GM21515 (cell line): Measurements from ENCODE around the gene GNAI2.
"Not testable (repeated sequence)": the region's sequence is repeated elsewhere in the genome, so short reads cannot be mapped to it uniquely, and the experiment has no call there.

Experiments
- ATAC-seq: cut with Tn5 transposase; IDR thresholded peaks from one replicate; pipeline ENCODE4 v1.9.1; 2021; ENCODE audit not compliant: unreplicated experiment

Gene GNAI2

GRCh38 chr3:50244813-50245212 is 8.8 kb downstream of the GNAI2 start:
- ATAC-seq = not testable (repeated sequence)

DNA sequence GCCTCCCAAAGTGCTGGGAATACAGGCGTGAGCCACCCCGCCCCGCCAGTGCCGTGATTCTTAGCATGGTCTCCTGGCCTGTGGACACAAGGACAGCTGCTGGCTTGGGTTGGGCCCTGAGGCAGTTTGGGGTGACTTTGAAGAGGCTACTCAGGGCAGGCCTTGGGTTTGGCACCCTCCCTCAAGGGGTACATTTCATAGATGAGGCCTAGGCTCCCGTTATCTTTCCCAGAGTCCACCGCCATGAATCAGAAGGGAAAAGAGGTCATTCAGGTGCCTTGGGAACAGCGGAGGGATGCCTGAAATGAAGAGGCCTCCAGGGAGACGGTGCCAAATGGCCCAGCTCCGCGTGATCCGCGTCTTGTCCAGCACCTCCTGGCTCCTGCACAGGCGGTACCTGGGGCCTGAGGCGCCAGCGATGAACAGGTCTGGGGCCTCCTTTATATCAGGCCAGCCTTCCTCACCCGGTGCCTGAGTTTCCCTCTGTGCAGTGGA is 9.3 kb downstream of the GNAI2 start:
- no peak for ATAC-seq

DNA sequence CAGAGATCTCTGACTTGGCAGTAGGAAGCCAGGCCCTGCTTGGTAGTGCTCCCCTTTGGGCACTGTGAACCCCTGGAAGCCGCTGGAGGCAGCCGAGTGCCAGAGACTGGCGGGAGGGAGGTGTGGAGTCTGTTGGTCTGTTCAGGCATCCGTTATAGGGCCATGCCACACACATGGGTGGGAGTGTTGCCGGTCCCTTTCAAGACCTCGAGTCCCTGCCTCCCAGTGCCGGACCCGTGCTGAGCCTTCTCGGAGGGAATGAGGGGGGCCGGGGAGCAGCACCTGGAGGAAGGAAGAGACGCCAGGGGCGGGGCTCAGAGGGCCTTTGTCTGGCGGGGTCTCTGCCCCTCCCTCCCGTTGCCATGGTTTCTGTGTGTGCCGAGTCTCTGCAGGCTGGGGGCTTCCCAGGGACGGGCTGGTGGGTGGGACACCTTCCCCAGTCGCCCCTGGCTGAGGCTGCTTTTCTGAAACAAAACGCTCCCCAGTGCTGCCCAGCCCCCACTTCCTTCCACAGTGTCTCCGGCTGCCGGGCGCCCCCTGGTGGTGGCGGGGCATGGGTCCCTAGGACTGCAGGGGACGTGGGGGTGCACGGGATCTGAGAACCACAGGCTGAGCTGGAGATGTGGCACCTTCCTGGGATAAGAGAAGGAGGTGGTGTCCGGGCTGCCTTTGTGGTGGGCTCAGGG is 10.0 kb downstream of the GNAI2 start:
- ATAC-seq = peak; percentile 56

DNA sequence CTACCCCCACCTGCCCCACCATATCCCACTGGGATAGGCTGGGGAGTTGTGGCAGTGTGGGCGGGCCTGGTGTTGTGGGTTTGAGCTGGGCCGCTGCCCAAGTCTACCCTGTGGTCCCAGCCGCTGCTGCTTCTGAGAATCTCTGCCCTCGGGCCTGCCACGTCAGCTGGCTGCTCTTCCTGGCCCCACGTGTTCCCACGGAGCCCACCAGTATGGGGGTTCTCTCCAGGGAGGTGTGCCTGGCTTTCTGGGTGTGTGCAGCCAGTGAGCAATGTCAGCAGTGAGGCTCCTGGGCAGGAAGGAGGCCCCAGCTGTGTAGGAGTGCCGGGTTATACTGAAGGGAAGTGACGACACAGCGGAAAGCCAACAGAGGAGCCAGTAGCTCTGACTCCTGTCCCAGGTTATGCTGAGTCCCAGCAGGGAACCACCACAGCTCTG is 10.5 kb downstream of the GNAI2 start:
- peak; percentile 36 for ATAC-seq

GRCh38 chr3:50248387-50248786 is 12.4 kb downstream of the GNAI2 start:
- ATAC-seq = no peak

DNA sequence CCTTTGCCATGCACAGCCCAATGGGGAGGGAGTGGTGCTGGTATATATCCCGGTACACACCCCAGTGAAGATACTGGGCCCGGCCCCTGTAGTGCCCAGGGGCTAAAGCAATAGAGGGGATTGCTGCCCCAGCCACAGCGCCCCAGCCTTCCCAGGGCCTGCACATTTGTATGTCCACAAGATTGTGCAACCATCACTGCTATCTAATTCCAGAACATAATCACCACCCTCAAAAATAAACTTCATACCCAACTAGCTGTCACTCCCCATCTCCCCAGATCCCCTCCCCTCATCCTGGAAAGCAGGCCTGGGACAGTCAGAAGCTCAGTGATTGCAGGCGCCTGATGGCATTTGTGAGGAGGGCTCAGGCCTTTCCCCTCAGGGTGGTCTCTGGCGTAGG is 13.5 kb downstream of the GNAI2 start:
- no peak for ATAC-seq

- ATAC-seq = no peak
These were observed 14.5 kb downstream of the GNAI2 start for GRCh38 chr3:50250514-50250913.

DNA sequence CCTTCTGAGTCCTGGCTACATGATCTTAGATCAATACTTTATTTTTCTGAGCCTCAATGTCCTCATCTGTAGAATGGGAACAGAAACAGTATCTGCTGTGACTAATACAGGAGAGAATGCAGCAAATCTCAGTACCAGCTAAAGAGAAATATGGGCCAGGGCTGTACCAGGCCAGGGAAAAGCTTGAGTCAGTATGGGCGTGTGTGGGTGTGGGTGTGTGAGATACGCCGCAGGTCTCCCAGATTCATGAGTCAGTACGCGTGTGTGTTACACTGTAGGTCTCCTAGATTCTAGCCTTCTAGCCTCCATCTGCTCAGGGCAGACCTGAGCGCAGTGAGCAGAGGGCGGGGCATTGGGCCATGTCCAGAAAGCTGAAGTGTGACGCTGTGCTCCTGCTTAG is 15.2 kb downstream of the GNAI2 start:
- no peak for ATAC-seq

DNA sequence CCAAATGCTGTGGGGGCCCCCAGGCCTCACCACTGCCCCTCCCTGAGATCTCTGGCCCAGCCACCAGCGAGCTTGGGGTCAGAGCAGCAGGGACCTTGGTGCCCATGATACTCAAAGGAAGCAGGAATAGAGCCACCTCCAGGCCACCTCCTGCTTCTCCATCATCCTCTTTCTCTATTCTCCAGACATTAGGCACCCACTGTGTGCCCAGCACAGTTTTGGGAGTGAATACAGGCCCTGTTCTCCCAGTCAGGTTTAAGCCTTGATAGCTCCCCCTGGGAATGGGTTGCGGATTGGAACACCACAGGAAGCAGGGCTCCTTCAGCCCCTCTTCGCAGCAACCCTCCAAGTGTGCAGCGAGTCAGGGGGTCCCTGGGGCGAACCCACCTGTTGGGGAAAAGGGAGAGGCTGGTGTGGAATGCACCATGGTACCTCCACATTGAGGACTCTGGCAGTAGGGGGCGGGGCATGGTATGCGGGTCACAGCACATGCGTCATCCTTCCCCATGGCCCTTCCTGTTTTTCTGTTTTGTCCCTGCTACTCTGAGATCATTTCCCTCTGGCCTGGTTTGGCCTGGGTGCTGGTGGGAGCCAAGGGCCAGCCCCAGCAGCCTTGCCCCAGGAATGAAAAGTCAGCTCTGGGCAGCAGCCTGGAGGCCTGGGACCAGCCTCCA is 18.7 kb downstream of the GNAI2 start:
- ATAC-seq = no peak

DNA sequence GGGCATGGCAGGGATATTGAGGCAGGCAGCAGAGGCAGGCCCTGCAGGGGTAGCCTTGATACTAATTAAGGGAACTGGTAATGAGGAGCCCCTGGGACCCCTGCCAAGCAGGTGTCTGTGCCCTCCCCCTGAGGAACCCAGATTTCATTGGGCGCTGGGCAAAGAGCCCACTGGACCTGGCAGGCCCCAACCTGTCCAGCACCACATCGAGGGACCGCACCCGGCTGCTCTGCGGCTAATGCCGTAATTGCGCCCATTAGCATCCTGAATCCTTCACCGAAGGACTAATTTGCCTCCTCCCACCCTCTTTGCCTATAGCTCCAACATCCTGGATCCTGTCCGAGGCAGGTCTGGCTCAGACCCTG is 19.2 kb downstream of the GNAI2 start:
- no peak for ATAC-seq

DNA sequence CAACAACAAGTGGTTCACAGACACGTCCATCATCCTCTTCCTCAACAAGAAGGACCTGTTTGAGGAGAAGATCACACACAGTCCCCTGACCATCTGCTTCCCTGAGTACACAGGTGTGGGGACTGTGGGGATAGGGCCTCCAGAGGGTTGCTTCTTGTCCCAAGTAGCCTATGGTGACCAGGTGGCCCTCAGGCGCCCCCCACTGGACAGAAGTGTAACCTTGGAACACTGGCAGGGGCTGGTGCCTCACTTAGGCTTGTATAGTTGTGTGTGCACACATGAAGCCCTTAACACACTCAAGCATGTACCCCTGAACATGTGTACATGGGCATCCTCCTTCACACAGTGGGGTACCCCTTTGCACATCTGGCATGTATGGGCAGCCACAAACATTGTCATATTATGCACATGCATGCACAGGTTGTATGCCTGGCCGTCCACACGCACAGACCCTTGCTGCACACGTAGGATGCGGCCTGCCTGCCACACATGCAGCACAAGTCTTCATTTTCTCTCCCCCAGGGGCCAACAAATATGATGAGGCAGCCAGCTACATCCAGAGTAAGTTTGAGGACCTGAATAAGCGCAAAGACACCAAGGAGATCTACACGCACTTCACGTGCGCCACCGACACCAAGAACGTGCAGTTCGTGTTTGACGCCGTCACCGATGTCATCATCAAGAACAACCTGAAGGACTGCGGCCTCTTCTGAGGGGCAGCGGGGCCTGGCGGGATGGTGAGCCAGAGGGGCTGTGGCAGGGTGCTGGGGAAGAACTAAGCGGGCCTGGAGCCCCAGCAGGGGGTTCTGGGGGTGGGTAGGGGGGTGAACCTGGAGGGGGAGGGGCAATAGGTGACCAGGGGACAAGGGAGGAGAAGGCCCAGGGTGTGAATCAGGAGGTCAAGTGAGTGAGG is 21.2 kb downstream of the GNAI2 start:
- no peak for ATAC-seq

DNA sequence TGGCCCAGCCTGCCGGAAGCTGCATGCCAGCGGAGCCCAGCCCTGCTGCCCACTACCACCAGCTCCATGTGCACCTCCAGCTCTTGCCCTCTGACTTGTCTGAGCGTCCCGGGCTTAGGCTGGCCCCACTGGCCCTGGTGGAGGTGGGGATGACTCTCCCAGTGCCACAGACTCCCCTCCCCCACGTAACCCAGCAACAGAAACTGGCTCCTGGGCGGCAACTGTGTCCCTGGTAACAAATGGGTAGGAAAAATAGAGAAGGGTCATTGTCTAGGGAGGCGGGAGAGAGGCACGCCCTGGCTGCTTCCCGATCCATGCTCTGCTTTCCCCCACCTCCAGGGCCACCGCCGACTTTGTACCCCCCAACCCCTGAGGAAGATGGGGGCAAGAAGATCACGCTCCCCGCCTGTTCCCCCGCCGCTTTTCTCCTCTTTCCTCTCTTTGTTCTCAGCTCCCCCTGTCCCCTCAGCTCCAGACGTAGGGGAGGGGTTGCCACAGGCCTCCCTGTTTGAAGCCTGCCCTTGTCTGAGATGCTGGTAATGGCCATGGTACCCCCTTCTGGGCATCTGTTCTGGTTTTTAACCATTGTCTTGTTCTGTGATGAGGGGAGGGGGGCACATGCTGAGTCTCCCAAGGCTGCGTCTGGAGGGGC is 22.2 kb downstream of the GNAI2 start:
- ATAC-seq = no peak

GRCh38 chr3:50258979-50259378 is 23.0 kb downstream of the GNAI2 start:
- ATAC-seq = no peak

- ATAC-seq = peak; percentile 23
These were observed 23.5 kb downstream of the GNAI2 start for GRCh38 chr3:50259432-50260026.

- ATAC-seq = peak; percentile 68
These were observed 24.3 kb downstream of the GNAI2 start for GRCh38 chr3:50260027-50260941.

GRCh38 chr3:50260942-50261441 is 25.0 kb downstream of the GNAI2 start:
- ATAC-seq = no peak

GRCh38 chr3:50261505-50261904 is 25.5 kb downstream of the GNAI2 start:
- ATAC-seq = no peak

- ATAC-seq = not testable (repeated sequence)
These were observed 26.2 kb downstream of the GNAI2 start for GRCh38 chr3:50262200-50262599.

DNA sequence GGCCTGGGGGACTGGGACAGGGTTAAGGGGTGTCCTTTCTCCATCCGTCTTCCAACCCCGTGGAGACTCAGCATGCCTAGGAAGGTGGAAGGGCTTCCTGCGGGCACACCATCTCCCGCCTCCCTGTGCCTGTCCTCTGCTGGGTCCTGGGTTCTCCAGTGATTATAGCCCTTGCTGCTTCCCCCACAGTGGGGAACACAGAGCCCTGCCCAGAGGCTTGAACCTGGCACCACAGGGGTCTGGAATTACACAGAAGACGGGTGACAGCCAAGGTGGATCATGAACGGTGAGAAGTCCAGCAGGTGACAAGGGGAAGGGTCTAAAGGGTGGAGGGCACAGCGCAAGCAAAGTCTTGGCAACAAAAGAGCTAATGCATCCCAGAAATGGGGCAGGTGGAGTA is 26.8 kb downstream of the GNAI2 start:
- no peak for ATAC-seq
